Hepatic stellate cell (primary cell): ENCODE results near the gene USP31.

Experiments used
- DNase-seq: peaks from one replicate; pipeline ENCODE4 v3.0.0; 2011; ENCODE audit warnings: low spot score

The USP31 gene

DNA sequence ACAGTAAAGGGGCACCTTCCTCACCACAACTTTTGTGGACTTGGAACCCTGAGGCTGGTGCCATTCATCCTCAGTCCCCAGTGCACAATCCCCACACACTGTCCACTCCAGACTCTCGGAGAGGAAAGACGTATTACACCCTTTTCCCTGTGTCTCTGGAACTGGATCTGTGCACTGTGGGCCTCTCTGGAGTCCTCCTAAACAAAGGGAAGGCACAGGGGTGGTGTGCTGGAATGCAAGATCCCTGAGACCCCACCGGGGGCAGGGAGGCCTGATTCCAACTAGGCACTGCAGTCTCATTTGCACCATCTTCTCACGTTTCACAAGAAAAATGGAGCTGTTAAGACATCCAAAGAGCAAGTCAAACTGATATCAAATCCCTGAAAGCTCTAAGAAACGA, 89.8 kb downstream of the USP31 start:
- no peak for DNase-seq

DNA sequence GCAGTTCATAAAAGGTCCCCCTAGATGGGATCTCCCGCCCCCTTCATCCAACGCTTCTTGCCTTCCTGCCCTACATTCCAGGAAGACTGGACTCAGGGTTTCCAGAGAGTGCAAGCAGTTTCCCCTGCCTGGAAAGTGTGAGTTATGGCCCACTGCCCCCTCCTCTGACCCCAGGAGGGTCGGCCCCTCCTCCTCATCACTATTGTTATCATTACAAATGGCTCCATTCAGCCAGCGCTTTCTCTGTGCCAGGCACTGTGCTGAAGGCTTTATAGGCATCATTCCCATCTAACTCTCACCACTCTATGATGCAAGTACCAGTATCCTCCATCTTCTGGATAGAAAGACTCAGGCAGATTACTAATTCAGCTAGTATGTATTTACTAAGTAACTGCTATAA, 90.7 kb downstream of the USP31 start:
- no peak for DNase-seq

- DNase-seq: no peak
These were observed 92.1 kb downstream of the USP31 start for GRCh38 chr16:23057013-23057596.

DNA sequence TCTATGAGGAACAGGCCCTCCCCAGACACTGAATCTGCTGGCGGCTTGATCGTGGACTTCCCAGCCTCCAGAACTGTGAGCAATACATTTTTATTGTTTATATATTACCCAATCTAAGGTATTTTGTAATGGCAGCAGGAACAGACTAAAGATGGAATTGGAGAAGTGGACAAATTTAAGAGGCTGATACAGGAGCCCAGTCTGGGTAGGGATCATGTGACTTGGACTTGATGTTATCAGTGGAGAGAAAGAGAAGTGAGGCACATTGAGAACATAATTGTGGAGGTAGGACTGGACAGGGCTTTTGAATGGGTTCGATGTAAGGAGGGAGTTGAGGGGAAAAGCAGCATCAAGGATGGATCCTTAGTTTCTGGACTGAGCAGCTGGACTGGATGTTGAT, 93.8 kb downstream of the USP31 start:
- DNase-seq: no peak

DNA sequence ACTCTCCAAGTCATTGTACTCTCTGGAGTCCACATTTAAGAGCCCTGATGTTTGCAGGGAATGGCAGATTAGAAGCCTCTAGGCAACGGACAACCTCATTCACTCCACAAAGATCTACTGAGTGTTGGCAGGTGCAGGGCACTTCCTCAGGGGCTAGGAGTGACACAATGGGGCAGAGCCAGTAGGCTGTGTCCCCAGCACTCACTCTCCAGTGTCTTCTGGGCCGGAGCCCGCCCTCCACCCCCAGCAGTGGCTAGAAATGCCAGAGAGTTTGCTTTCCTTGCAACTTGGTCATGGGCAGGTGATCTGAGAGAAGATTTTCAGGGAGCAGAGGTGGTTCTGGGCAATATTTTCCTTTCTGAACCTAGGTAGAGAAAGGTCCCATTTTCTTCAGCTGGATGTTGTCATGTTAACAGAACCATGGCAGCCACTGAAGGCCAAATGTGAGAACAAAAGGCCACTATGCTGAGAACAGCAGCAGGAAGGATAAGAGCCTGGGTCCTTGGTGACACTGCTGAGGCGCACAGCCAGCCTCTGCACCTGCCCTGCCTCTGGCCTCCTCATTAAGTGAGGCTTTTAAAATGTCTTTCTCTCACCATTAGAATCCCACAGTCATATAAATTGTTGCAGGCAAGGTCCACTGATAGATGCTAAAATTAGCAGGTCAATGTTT, 96.2 kb downstream of the USP31 start:
- no peak for DNase-seq

GRCh38 chr16:23052221-23052620, 97.0 kb downstream of the USP31 start:
- DNase-seq: no peak

GRCh38 chr16:23051587-23051986, 97.7 kb downstream of the USP31 start:
- no peak for DNase-seq

GRCh38 chr16:23048164-23048563, 101.1 kb downstream of the USP31 start:
- DNase-seq: no peak

- no peak for DNase-seq
These were observed 104.2 kb downstream of the USP31 start for GRCh38 chr16:23045025-23045424.

DNA sequence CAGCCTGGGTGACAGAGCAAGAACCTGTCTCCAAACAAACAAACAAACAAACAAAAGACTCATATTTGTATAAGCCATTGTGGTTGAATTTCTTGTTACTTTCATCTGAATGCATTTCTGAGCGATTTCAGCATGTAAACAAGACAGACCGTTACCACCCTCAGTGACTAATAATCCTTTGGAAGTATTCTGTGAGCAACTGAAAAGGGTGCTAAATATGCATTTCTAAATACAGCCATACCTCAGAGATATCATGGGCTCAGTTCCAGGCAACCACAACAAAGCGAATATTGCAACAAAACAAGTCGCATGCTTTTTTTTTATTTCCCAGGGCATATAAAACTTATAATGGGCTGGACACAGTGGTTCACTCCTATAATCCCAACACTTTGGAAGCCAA, 109.0 kb downstream of the USP31 start:
- no peak for DNase-seq

DNA sequence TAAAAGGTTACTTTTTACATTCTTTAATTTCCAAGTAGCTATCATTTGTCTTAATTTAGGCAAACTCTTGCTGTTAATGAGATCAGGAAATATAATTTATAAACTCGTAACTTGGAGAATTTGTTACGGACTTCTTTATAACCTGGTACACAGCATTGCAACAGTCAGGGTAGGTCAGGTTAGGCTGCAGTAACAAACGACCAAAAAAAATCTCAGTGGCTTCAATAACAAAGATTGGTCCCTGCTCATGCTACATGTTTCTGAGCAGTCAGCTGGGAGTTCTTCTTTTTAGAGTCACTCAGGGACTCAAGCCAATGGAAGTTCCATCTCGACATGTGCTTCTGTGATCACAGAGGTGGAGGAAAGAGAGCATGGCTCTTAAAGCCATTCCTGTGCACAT, 110.1 kb downstream of the USP31 start:
- no peak for DNase-seq

GRCh38 chr16:23035240-23035639, 114.0 kb downstream of the USP31 start:
- DNase-seq: no peak

GRCh38 chr16:23031508-23032098, 117.6 kb downstream of the USP31 start:
- no peak for DNase-seq

GRCh38 chr16:23029733-23030420, 119.4 kb downstream of the USP31 start:
- DNase-seq: no peak

DNA sequence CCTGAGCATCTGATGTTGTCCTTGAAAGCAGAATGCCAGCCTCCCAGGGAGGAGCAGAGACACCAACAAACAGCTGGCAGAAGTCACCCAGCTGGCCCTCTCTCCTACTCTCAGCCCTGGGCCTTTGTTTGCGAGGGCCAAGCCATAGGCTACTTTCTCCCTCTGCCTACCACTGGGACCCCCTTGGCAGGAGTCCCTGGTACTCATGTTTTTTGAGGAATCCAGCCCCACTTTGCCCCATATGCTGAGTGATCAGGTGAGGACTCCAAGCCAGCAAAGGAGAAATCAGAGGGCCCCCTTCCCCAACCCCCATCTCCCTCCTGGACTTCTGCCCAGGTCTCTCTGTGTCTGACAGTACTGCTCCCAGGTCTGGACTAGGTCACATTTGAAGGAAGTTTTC, 121.9 kb downstream of the USP31 start:
- no peak for DNase-seq

- peak; percentile 4 for DNase-seq
These were observed 122.4 kb downstream of the USP31 start for GRCh38 chr16:23026784-23027362.

- DNase-seq: no peak
These were observed 123.5 kb downstream of the USP31 start for GRCh38 chr16:23025692-23026307.

DNA sequence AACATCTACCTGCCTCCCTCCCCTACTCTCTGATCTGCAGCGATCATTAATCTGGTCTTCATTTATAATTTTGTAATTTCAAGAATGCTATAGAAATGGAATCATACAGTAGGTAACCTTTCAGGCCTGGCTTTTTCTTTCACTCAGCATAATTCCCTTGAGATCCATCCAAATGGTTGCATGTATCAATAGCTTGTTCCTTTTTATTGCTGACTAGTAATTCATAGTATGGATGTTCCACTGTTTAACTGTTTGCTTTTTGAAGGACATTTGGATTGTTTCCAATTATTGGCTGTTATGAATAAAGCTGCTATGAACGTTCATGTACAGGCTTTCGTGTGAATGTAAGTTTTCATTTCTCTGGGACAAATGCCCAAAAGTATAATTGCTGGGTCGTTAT, 125.2 kb downstream of the USP31 start:
- no peak for DNase-seq

- DNase-seq: no peak
These were observed 129.2 kb downstream of the USP31 start for GRCh38 chr16:23020084-23020483.

DNA sequence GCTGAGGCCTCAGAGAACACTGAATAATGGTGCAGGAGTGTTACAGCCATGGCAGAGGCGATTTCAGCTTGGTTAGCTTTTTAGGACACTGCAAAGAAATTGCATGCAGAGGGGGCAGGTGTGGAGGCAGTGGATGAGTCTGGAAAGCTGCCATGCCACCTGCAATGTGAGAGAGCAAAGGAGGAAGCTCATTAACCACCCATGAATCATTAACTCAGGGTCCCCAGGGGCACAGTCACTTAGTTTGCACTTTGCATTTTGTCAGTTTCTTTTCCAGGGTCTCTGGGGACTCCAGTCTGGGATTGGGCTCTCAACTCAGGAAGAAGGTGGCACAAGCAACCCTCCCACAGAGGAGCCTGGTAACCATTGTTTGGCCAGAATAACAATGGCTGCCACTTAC, 132.9 kb downstream of the USP31 start:
- no peak for DNase-seq

DNA sequence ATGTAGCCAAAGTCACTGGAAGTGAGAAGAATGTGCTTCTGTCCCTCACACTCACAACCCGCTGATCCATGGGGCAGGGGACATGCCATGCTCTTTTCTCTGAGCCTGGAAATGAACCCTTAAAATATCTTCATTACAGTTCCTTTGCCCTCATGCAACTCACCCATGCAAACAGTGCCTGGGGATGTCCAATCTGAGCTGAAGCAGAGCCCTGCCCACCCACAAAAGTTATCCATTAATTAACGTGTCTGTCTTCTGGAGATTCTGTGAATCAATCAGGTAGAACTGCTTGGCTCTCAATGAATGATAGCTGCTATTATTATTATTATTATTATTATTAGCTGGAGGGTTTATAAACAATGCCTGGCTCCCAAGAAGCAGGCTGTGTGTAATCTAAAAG, 133.7 kb downstream of the USP31 start:
- DNase-seq: no peak

GRCh38 chr16:23014592-23014991, 134.7 kb downstream of the USP31 start:
- DNase-seq: no peak
